ENCODE results near the gene OR10A6.

Gene OR10A6

GRCh38 chr11:7909585-7910285 is 21.3 kb downstream of the OR10A6 start:
- no peak for DNase-seq

- no peak for DNase-seq
Measured at GRCh38 chr11:7907121-7907520, 23.9 kb downstream of the OR10A6 start.

- no peak for DNase-seq
Measured at GRCh38 chr11:7906481-7906880, 24.6 kb downstream of the OR10A6 start.

GRCh38 chr11:7905961-7906429 is 25.1 kb downstream of the OR10A6 start:
- no peak for DNase-seq

- no peak for DNase-seq
Measured at GRCh38 chr11:7905549-7905948, 25.5 kb downstream of the OR10A6 start.

GRCh38 chr11:7904917-7905316 is 26.2 kb downstream of the OR10A6 start:
- no peak for DNase-seq

- DNase-seq: no peak
Measured at GRCh38 chr11:7903940-7904339, 27.1 kb downstream of the OR10A6 start.

- no peak for DNase-seq
Measured at GRCh38 chr11:7901319-7901854, 29.7 kb downstream of the OR10A6 start.

GRCh38 chr11:7900686-7901085 is 30.4 kb downstream of the OR10A6 start:
- no peak for DNase-seq

- DNase-seq: no peak
Measured at GRCh38 chr11:7899418-7899817, 31.6 kb downstream of the OR10A6 start.

- no peak for DNase-seq
Measured at GRCh38 chr11:7898666-7899283, 32.3 kb downstream of the OR10A6 start.

- DNase-seq: no peak
Measured at GRCh38 chr11:7896009-7896785, 34.9 kb downstream of the OR10A6 start.

- no peak for DNase-seq
Measured at GRCh38 chr11:7894251-7894650, 36.8 kb downstream of the OR10A6 start.

- no peak for DNase-seq
Measured at GRCh38 chr11:7893796-7894195, 37.3 kb downstream of the OR10A6 start.

GRCh38 chr11:7892840-7893254 is 38.2 kb downstream of the OR10A6 start:
- DNase-seq: no peak

GRCh38 chr11:7892059-7892699 is 38.9 kb downstream of the OR10A6 start:
- no peak for DNase-seq

- DNase-seq: no peak
Measured at GRCh38 chr11:7890417-7891172, 40.5 kb downstream of the OR10A6 start.

GRCh38 chr11:7889985-7890384 is 41.1 kb downstream of the OR10A6 start:
- DNase-seq: no peak

GRCh38 chr11:7882860-7883259 is 48.2 kb downstream of the OR10A6 start:
- no peak for DNase-seq

All from activated CD4-positive, CD25-positive, alpha-beta regulatory T cell (primary cell).